ENCODE measurements around the gene VCAN.
"Not testable (repeated sequence)": the region's sequence is repeated elsewhere in the genome, so short reads cannot be mapped to it uniquely, and the experiment has no call there.

The VCAN gene

GRCh38 chr5:83471405-83472212, at the start of gene VCAN:
TSS of gene VCAN (plus strand) at chr5:83471744. CDS start at chr5:83483519, 11,775 bp downstream.
- DNase-seq, result peak; percentile 62

GRCh38 chr5:83422284-83422683, 49.3 kb upstream of the VCAN start:
- no peak for DNase-seq

- DNase-seq, result no peak
These were observed 44.7 kb upstream of the VCAN start for GRCh38 chr5:83426855-83427254.

- no peak for DNase-seq
These were observed 43.4 kb upstream of the VCAN start for GRCh38 chr5:83428126-83428525.

- DNase-seq, result no peak
These were observed 42.7 kb upstream of the VCAN start for GRCh38 chr5:83428890-83429289.

GRCh38 chr5:83430130-83431010, 41.2 kb upstream of the VCAN start:
- DNase-seq, result no peak

DNA sequence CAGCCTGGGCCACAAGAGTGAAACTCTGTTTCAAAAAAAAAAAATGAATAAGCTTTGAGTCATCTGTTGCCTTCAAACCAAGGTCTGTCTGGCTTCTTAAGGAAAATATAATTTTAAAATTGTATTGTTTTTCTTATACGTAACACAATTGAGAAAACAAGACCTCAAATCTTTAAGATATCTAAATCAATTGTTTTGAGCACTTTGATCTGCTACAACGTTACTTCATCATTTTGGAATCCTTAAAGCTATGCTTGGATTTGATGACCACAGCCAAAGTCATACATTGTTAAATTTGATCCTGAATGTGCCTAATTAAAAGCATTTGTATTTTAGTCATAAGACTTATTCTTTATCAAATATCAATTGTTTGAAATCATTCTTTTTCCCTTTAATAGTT, 37.7 kb upstream of the VCAN start:
- DNase-seq, result no peak

GRCh38 chr5:83434946-83435345, 36.6 kb upstream of the VCAN start:
- DNase-seq, result no peak

- DNase-seq, result no peak
These were observed 35.3 kb upstream of the VCAN start for GRCh38 chr5:83436276-83436675.

DNA sequence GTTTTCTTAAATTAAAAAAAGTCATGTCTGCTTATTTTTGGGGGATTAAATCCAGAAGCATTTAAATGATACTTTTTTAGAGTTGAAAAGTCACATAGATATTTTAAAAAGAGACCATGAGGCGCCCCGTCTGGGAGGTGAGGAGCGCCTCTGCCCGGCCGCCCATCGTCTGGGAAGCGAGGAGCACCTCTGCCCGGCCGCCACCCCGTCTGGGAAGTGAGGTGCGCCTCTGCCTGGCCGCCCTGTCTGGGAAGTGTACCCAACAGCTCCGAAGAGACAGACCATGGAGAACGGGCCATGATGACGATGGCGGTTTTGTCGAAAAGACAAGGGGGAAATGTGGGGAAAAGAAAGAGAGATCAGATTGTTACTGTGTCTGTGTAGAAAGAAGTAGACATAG, 33.8 kb upstream of the VCAN start:
- DNase-seq, result not testable (repeated sequence)

GRCh38 chr5:83440826-83441225, 30.7 kb upstream of the VCAN start:
- DNase-seq, result no peak

DNA sequence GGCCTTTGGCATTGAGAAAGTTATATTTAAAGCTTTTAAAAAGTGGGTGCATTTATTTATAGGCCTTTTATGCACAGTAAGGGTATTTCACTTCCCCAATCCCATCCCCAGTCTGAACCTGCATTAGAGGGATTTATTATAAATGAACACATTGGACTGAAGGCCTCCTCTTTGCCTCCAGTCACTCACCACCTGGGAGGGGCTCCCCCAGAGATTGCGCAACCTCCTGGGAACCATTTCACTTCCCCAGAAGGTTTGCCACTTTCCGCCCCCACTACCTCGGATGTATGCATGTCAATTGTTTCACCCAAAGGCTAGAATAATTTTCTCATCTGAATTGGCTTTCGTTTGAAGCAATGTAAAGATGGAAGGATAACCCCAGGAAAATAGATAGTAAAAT, 29.8 kb upstream of the VCAN start:
- no peak for DNase-seq

DNA sequence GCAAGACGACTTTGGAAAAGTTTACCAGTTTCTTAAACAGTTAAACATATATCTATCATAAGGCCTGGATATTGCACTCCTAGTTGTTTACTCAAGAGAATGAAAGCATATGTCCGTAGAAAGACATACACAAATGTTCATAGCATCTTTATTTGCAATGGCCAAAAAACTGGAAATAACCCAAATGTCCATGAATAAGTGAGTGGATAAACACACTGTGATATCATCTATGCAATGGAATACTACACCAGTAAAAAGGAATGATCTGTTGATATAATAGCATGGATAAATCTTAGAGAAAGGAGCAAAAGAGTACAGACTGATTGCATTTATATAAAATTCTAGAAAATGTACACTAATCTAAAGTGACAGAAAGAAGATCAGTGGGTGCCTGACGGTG, 28.0 kb upstream of the VCAN start:
- DNase-seq, result no peak

DNA sequence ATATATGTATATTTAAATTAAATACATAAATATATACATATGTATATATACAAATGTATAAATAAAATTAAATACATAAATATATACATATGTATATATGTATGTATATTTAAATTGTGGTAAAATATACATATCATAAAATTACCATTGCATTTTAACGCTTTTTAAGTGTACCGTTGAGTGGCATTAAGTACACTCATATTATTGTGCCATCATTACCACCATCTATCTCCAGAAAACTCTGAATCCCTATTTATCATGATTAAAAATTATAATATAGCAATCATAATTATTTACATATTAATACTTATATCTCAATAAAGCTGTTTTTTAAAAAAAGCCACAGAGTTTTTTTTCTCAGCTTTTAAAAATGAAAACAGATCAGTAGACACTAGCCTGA, 27.1 kb upstream of the VCAN start:
- DNase-seq, result no peak

GRCh38 chr5:83446253-83446947, 25.1 kb upstream of the VCAN start:
- DNase-seq, result no peak

GRCh38 chr5:83447533-83447932, 24.0 kb upstream of the VCAN start:
- DNase-seq, result no peak

DNA sequence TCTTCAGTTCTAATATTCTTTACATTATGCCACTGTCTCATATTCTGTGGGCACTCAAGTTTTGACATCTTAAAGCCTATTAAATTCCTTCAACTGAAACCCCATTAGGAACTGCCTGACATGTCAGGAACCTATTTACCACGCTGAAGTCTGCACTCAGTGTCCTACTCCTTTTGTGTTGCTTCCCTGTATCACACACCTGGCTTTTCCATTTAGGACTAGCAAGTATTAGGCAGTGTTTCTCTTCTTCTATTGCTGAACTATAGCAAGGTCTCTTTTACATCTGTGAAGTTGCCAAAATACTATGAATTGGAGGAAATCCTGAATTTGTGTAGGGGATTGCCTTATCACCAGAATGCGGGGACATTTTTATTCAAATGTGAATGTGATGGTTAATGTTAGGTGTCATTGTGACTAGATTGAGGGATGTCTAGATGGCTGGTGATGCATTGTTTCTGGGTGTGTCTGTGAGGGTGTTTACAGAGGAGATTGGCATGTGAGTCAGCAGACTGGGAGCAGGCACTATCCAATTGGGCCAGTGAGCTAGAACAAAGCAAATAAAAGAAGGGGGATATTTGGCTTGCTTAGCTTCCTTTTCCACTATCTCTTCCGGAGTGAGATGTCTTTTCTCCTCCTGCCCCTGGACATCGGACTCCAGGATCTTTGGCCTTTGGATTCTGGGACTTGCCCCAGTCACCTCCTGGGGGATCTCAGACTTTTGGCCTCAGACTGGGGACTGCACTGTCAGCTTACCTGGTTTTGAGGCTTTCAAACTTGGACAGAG, 21.2 kb upstream of the VCAN start:
- DNase-seq, result no peak

DNA sequence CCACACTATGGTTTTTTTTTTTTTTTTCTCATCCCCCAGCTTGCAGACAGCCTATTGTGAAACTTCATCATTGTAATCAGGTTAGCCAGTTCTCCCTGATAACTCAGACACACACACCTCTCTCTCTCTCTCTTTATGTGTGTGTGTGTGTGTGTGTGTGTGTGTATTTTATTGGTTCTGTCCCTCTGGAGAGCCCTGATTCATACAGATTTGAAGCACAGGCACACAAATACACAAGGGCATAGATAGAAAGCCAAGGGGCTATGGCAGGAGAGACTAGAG, 20.6 kb upstream of the VCAN start:
- DNase-seq, result no peak

DNA sequence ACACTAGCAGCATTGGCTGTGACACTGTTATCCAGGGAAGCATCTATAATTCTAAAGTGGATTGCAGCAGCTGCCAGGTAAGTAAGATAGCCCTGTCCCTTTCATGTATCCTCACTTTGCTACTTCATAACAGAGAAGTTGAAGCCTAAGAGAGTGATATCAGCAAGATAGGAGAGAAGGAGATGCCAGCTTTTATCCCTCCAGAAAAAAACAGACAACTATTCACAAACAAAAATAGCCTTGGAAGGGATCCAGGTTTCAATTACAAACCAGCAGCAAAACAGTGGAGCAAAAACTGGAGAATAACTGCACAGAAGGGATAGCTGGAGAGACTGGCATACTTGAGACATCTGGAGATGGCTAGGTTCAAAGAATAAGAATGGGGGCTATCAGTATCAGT, 19.6 kb upstream of the VCAN start:
- DNase-seq, result no peak

DNA sequence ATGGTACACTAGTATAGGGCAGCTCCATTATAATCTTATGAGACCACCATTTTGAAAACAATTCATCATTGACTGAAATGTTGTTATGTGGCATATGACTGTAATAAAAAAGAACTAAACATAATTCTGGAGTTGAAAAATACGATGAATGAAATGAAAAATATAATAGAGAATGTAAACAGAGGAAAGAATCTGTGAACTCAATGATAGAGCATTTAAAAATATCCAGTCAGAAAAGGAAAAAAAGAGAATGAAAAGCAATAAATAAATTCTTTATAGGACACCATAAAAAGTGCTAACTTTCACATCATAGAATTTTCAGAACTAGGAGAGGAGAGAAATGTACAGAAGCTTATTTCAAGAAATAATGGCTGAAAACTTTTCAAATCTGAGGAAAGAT, 17.6 kb upstream of the VCAN start:
- DNase-seq, result no peak

- no peak for DNase-seq
These were observed 7.3 kb upstream of the VCAN start for GRCh38 chr5:83464261-83464660.

DNA sequence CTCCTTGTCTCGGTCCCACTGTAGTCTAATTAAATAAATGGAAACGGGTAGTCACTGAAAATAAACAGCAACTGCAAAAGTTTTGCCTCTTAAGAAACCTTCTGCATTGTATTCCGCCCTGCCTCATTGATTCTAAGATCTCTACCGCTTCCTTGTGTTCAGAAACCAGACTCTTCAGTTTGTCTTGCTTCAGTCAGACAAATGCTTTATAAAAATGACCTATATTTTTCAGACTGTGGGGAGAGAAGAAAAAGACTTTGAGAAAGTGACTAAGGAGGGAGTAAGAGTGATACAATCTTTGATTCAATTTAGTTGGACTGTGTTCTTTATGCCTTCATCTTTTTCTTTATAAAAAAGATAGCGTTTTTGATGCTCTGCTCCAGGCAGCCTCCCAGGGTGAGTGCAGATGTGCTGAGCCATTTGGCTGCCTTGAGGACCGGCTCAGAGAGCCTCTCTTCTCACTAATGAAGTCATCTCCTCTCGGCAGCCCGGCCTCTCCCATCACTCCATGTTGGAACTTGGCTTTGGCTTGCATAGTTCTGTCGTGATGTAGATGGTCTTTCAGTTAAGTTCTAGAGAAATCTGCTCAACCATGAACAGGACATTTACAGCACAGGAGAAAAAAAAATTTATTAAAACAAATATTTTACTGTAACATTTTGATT, 4.0 kb upstream of the VCAN start:
- no peak for DNase-seq
